Stimulated activated CD8-positive, alpha-beta memory T cell treated with anti-CD3 and anti-CD28 coated beads, Interleukin-12 subunit alpha, Interleukin-12 subunit beta, amount 100 ng/mL, for 1 hour (primary cell): ENCODE results near the gene FCHO1.

ENCODE experiments used
- DNase-seq: peaks from one replicate; pipeline ENCODE4 v3.0.0-alpha.2; 2020; ENCODE audit warnings: low read depth

Gene FCHO1

DNA sequence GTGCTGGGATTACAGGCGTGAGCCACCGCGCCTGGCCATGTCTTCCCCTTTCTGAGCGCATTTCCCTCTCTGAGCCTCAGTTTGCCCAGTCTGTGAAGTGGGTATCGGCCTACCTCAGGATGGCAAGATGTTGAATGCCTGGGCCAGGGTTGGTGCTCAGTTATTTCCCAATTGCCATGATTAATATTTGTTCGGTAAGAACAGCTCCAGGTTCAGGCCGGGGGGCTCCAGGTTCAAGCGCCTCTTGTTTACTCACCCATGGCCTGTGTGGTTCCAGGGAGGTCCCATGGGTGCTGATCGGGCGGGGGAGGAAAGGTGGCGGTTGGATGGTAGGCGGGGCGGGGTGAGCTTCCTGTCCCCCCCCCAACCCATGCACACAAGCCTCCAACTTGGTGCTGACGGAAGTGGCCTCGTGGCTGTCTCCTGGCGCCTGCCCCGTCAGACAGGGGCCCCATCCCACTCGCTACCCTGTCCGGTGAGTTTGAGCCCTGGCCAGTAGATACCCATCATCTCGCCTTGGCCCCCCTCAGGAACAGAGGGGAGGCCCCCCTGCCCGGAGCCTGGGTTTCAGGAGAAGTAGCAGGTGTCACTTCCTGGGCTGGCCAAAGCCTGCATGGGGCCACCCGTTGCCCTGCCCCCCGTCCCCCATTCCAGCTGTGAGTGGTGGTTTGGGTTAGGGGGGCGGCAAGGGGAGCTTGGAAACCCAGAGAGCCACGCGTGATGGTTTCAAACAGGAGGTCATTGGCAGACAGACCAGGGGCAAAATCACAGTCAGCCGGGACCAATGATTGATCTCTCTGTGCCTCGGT lies at the start of gene FCHO1:
Gene FCHO1, plus strand, starts transcription at position 375 of the 809 bp plus-strand sequence. CDS start 3,688 bp downstream, outside the sequence.
- peak; percentile 84 for DNase-seq

DNA sequence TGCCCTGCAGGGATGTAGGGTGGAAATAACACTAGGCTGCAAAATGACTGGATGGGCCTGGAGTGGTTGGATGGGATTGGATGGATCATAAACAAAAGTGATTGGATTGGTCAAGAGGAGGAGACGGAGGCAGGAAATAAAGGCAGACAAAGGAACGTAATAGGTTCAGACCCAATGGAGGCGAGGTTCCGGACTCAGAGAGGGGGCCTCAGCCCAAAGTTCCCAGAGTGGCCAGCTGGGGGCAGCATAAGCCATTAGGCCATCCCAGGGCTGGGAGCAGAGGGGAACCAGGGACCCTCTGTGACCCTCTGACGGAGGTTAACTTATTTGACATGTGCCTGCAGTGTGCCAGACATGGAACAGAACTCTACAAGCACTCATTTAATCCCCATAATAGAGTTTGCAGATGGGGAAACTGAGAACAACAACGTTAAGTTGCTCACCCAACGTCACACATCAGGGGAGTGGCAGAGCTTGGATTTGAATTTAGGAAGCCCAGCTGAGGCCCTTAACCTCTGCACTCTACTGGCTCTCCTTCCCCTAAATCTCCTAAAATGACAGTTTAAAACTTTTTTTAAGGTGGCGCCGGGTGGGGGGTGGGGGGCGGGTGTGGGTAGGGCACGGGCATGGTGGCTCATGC lies 47.3 kb upstream of the FCHO1 start:
- DNase-seq: peak; percentile 50

- DNase-seq: no peak
Measured at GRCh38 chr19:17706750-17707181, 44.5 kb upstream of the FCHO1 start.

- DNase-seq: no peak
Measured at GRCh38 chr19:17711851-17712250, 39.4 kb upstream of the FCHO1 start.

DNA sequence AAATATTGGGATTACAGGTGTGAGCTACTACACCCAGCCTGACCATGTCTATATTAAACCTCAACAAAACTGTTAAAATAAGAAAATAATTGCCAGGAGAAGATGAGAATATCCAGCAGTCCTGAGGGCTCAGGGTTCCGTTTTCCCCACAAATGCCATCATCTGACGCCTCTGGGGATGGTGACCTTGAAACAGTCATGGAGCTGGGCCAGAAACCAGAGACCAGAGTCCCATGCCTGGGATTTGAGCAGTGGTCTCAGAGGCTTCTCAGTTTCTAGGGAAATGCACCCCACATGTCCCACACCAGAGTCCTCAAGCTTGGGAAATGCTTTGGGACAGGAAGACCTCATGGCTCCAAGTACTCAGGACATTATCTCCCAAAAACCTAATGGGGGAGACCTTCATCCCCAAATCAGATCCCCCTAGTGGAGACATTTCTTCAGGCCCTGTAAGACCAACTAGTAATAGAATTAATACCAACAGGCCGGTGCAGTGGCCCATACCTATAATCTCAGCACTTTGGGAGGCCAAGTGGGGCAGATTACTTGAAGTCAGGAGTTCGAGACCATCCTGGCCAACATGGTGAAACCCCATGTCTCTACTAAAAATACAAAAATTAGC lies 34.9 kb upstream of the FCHO1 start:
- DNase-seq: no peak

GRCh38 chr19:17718550-17718946 lies 32.7 kb upstream of the FCHO1 start:
- no peak for DNase-seq

- peak; percentile 42 for DNase-seq
Measured at GRCh38 chr19:17718947-17719711, 32.1 kb upstream of the FCHO1 start, which contains the start of gene MAP1S. TSS of gene MAP1S (plus strand) at chr19:17719480. CDS start at chr19:17719503, 23 bp downstream.

DNA sequence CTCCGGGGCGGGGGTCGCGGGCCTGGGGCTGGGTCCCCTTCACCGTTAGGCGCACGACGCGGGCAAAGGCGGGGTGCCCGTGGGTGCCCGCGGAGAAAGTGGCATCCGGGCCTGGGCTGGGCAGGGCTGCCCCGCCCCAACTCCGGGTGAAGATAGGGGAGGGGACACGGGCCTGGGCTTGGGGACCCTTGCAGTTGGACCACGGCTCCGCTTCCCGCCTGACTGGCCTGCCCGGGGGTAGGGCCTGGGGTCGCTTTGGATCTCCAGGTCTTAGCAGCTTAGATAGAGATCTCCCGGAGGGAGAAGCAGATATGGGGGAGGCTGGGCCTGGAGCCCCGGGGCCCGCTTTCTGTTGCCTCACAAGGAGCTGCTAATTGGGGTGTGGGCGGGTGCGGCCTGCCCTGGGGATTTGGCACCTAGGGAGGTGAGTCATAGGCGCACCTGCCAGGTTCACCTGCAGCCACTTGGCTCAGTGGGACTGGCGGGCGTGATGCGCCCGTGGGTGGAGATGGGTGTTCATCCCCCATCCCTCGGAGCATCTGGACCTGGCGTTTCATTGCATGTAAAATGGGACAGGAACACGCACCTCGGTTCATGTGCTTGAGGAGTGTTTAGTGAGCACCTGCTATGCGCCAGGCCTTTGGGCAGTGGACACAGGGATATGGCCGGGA lies 31.4 kb upstream of the FCHO1 start:
- no peak for DNase-seq

GRCh38 chr19:17720440-17720839 lies 30.8 kb upstream of the FCHO1 start:
- no peak for DNase-seq

GRCh38 chr19:17721111-17721628 lies 30.1 kb upstream of the FCHO1 start:
- DNase-seq: no peak

GRCh38 chr19:17721821-17722220 lies 29.5 kb upstream of the FCHO1 start:
- no peak for DNase-seq

DNA sequence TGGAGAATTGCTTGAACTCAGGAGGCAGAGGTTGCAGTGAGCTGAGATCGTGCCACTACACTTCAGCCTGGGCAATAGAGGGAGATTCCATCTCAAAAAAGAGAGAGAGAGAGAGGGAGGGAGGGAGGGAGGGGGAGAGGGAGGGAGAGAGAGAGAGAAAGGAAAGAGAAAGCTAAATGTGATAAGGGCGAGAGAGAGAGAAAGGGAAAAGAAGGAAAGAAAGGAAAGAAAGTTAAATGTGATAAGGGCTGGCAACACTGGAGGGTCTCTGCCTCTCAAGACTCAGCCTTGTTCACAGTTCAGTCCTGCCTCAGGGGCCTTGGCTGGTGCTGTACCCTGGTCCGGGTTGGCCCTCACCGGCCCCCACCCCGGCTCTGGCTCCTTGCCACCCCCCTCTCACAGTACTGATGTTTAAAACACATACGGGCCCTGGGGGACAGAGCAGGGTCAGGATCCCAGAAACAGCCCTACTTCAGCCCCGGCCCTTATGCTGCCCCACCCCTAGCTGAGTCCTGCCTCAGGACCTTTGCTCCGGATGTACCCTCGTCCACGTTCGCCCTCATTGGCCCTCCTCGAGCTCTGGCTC lies 28.5 kb upstream of the FCHO1 start:
- no peak for DNase-seq

- no peak for DNase-seq
Measured at GRCh38 chr19:17724655-17725054, 26.6 kb upstream of the FCHO1 start.

DNA sequence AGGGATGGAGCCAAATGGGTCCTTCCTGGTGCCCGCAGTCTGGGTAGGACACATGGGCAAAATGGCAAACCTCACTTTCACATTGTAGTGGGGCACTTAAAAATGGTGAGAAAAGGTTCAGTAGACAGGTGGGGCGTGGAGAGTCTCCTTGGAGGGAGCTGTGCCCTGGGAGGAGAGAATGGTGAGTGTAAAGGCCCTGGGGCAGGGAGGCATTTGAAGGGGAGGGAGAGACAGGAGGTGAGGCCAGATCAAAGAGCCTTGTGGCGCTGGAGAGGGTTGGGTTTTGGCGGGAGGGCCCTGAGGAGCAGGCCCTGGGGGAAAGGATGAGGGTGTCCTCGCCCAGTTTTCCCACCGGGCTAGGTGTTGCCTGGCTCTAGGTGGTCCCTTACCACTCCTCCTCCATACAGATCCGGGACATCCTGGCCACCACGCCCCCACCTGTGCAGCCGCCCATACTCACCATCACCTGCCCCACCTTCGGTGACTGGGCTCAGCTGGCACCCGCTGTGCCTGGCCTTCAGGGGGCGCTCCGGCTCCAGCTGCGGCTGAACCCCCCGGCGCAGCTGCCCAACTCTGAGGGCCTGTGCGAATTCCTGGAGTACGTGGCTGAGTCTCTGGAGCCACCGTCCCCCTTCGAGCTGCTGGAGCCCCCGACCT lies 25.7 kb upstream of the FCHO1 start:
- DNase-seq: no peak

DNA sequence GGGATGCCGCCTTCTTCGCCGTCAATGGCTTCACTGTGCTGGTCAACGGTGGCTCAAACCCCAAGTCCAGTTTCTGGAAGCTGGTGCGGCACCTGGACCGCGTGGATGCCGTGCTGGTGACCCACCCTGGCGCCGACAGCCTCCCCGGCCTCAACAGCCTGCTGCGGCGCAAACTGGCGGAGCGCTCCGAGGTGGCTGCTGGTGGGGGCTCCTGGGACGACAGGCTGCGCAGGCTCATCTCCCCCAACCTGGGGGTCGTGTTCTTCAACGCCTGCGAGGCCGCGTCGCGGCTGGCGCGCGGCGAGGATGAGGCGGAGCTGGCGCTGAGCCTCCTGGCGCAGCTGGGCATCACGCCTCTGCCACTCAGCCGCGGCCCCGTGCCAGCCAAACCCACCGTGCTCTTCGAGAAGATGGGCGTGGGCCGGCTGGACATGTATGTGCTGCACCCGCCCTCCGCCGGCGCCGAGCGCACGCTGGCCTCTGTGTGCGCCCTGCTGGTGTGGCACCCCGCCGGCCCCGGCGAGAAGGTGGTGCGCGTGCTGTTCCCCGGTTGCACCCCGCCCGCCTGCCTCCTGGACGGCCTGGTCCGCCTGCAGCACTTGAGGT lies 25.0 kb upstream of the FCHO1 start:
- no peak for DNase-seq

- DNase-seq: no peak
Measured at GRCh38 chr19:17726964-17727773, 24.1 kb upstream of the FCHO1 start.

DNA sequence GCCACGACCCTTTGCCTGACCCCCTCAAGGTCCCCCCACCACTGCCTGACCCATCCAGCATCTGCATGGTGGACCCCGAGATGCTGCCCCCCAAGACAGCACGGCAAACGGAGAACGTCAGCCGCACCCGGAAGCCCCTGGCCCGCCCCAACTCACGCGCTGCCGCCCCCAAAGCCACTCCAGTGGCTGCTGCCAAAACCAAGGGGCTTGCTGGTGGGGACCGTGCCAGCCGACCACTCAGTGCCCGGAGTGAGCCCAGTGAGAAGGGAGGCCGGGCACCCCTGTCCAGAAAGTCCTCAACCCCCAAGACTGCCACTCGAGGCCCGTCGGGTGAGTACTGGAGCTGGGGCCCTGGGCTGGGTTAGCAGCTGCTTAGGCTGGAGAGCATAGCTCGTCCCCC lies 23.4 kb upstream of the FCHO1 start:
- DNase-seq: no peak

GRCh38 chr19:17733127-17733526 lies 18.1 kb upstream of the FCHO1 start:
- no peak for DNase-seq

DNA sequence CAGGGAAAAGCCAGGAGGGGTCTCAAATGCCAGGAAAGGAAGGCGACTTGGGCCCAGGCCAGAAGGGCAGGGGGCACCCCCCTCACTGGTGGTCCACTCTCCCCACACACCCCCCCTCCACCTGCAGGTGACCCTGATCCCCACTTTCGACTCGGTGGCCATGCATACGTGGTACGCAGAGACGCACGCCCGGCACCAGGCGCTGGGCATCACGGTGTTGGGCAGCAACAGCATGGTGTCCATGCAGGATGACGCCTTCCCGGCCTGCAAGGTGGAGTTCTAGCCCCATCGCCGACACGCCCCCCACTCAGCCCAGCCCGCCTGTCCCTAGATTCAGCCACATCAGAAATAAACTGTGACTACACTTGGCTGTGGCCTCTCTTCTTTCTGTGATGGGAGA lies 17.1 kb upstream of the FCHO1 start:
- DNase-seq: no peak
